Uterus (tissue), 2 donors: ENCODE measurements around the gene CACNB2.

Experiments used
- POLR2A ChIP-seq, 2 donors: fragments of 450-650 bp; IDR thresholded peaks; one replicate each; pipeline ENCODE4 v1.6.1; 2016; ENCODE audit warnings: antibody characterized with exemption in 2 of 2, mild to moderate bottlenecking in 1 of 2, moderate library complexity in 1 of 2
- TF ChIP-seq, protein P1 (sequence below), 4 experiments: fragments of 200-600 bp in 2 of 4; fragments of 450-650 bp in 2 of 4; sonication (generic) in 2 of 4; IDR thresholded peaks; one replicate each; pipeline ENCODE4 v1.5.1; 2016 to 2019; ENCODE audit warnings: antibody characterized with exemption in 4 of 4, mild to moderate bottlenecking in 2 of 4, moderate library complexity in 1 of 4

DNA sequence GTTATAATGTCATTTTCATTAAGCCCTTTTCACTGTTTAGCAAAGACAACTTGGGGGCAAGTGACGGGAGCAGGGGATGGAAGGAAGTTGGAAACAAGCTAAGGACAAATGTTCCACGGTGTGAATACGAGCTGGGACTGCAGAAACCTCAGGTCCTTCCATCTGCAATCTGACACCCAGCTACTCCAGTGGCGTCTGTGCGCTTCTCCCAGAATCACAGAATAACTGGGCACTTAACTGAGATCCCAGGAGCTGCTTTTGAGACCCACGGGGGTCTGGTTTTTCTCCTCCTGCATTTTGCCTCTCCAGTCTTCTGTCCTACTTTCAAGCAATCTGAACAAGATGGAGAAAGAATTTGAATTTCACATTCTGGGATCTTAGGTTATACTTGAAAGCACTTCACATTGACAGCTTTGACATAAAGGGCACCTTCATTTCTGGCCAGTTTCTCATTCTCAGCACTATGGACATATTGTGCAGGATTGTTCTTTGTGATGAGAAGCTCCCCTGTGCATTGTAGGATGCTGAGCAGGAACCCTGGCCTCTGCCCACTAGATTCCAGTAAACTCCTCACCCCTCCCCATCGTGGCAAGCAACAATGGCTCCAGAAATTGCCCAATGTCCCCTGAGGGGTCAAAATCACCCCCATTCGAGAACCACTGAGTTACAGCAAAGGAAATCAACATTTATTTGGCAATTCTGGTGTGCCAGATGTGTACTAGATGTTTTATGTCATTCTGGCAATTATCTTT lies 194.1 kb downstream of the CACNB2 start:
- no peak for TF ChIP-seq POLR2A (IDR thresholded peaks at IDR 0.05)
- TF ChIP-seq, protein P1, sequence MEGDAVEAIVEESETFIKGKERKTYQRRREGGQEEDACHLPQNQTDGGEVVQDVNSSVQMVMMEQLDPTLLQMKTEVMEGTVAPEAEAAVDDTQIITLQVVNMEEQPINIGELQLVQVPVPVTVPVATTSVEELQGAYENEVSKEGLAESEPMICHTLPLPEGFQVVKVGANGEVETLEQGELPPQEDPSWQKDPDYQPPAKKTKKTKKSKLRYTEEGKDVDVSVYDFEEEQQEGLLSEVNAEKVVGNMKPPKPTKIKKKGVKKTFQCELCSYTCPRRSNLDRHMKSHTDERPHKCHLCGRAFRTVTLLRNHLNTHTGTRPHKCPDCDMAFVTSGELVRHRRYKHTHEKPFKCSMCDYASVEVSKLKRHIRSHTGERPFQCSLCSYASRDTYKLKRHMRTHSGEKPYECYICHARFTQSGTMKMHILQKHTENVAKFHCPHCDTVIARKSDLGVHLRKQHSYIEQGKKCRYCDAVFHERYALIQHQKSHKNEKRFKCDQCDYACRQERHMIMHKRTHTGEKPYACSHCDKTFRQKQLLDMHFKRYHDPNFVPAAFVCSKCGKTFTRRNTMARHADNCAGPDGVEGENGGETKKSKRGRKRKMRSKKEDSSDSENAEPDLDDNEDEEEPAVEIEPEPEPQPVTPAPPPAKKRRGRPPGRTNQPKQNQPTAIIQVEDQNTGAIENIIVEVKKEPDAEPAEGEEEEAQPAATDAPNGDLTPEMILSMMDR (IDR thresholded peaks at IDR 0.05): no peak
